Measurements from ENCODE around the gene IL36B.

The IL36B gene

GRCh38 chr2:112980537-112980936 is 72.1 kb downstream of the IL36B start:
- DNase-seq, result no peak
- intact Hi-C loops (cut with DNase I), result no loop called here

GRCh38 chr2:112979731-112980130 is 72.9 kb downstream of the IL36B start:
- intact Hi-C loops (cut with DNase I), result no loop called here
- DNase-seq, result no peak

- no peak for DNase-seq
- intact Hi-C loops (cut with DNase I), result no loop called here
Measured at GRCh38 chr2:112977559-112978056, 75.1 kb downstream of the IL36B start, which contains the start of gene IL36G. Gene IL36G (plus strand): TSS chr2:112978006. CDS start chr2:112978639, 633 bp downstream.

Measured in head of caudate nucleus (tissue), 42 donors.